ENCODE data around the gene MCCC2. TPM values are rescaled to one million over a fixed set of nuclear protein-coding genes. Genes with fewer than 3 reads are reported as not detected.
"Not testable (repeated sequence)": the region's sequence is repeated elsewhere in the genome, so short reads cannot be mapped to it uniquely, and the experiment has no call there.

The MCCC2 gene
- total RNA-seq, 1 donor from 2014 or later, result 19.8 TPM

GRCh38 chr5:71623221-71623794 lies 36.2 kb downstream of the MCCC2 start:
- peaks cover 4 to 23% (median 10%) of the 10 kb centered on the region in 3 donors for H3K36me3 ChIP-seq (ENCODE audit: control insufficient read depth in 3 of 3, insufficient read depth in 3 of 3, low read length in 3 of 3)
- H3K9me3 ChIP-seq (ENCODE audit: control insufficient read depth in 3 of 3, low read length in 3 of 3), result no peaks in the 10 kb centered on the region
- H3K4me3 ChIP-seq (ENCODE audit: low read length in 3 of 3), result no peak overlapping the region
- H3K9ac ChIP-seq (ENCODE audit: low read depth in 1 of 3, low read length in 3 of 3), result no peak overlapping the region
- no peak overlapping the region for H3K27ac ChIP-seq (ENCODE audit: low read depth, low read length)
- H3K27me3 ChIP-seq (ENCODE audit: control insufficient read depth in 3 of 3, insufficient read depth in 3 of 3, low read length in 3 of 3), result no peaks in the 10 kb centered on the region
- no peaks in the 10 kb centered on the region for H3K4me1 ChIP-seq (ENCODE audit: control insufficient read depth in 3 of 3, insufficient read depth in 3 of 3, low read length in 3 of 3)

DNA sequence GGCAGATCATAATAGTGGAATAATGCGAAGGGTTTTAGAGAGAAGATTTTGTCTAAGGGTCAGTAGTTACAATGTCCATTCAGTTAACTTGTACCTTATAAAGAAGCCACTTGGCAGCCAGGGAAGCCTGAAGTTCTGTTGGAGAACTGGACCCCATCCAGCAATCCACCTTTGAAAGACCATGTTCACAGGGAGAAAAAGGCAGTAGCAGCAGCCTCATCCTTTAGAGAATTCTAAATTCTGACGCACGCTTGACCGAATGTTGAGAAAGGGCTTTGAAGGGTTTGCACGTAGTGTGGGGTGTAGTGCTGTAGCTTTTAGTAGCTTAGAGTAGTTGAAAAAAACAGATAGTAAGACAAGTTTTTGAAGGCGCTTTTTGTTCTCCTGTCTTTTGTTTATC lies 42.8 kb downstream of the MCCC2 start:
- Histone ChIP-seq H3K9me3 (ENCODE audit: control insufficient read depth in 3 of 3, low read length in 3 of 3) (no peaks in the 10 kb centered on the region), H3K27ac (ENCODE audit: low read depth, low read length) (no peak overlapping the region)

DNA sequence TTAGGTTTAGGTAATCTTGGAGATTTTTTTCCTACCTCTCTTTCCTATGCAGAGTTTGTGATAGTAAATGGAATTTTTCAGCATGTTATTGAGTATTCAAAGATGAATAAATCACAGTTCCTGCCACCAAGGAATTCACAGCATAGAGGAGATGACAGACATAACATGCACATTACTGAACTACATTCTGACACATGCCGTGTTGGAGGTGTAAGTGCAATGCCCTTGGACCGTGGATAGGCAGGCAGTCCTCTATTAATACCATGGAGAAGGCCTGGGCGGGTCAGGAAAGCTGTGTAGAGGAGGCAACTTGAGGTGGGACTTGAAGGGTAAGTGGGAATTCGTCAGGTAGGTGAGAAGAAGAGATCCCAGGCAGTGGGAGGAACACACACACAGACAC lies 43.9 kb downstream of the MCCC2 start:
- peaks cover 3 to 34% (median 21%) of the 10 kb centered on the region in 3 donors for H3K36me3 ChIP-seq (ENCODE audit: control insufficient read depth in 3 of 3, insufficient read depth in 3 of 3, low read length in 3 of 3)
- no peak overlapping the region for H3K4me3 ChIP-seq (ENCODE audit: low read length in 3 of 3)
- no peak overlapping the region for H3K27ac ChIP-seq (ENCODE audit: low read depth, low read length)
- no peaks in the 10 kb centered on the region for H3K27me3 ChIP-seq (ENCODE audit: control insufficient read depth in 3 of 3, insufficient read depth in 3 of 3, low read length in 3 of 3)
- no peak overlapping the region for H3K9ac ChIP-seq (ENCODE audit: low read depth in 1 of 3, low read length in 3 of 3)
- no peaks in the 10 kb centered on the region for H3K9me3 ChIP-seq (ENCODE audit: control insufficient read depth in 3 of 3, low read length in 3 of 3)
- no peaks in the 10 kb centered on the region for H3K4me1 ChIP-seq (ENCODE audit: control insufficient read depth in 3 of 3, insufficient read depth in 3 of 3, low read length in 3 of 3)

More for the DNA sequence above, 42.8 kb downstream of the MCCC2 start:
- Histone ChIP-seq H3K4me1 (ENCODE audit: control insufficient read depth in 3 of 3, insufficient read depth in 3 of 3, low read length in 3 of 3) (no peaks in the 10 kb centered on the region), H3K4me3 (ENCODE audit: low read length in 3 of 3) (no peak overlapping the region), H3K9ac (ENCODE audit: low read depth in 1 of 3, low read length in 3 of 3) (no peak overlapping the region), H3K36me3 (ENCODE audit: control insufficient read depth in 3 of 3, insufficient read depth in 3 of 3, low read length in 3 of 3) (peaks cover 3 to 27% (median 18%) of the 10 kb centered on the region in 3 donors), H3K27me3 (ENCODE audit: control insufficient read depth in 3 of 3, insufficient read depth in 3 of 3, low read length in 3 of 3) (no peaks in the 10 kb centered on the region)

GRCh38 chr5:71632168-71632567 lies 45.0 kb downstream of the MCCC2 start:
- Histone ChIP-seq H3K9me3 (ENCODE audit: control insufficient read depth in 3 of 3, low read length in 3 of 3) (no peaks in the 10 kb centered on the region), H3K9ac (ENCODE audit: low read depth in 1 of 3, low read length in 3 of 3) (no peak overlapping the region), H3K4me1 (ENCODE audit: control insufficient read depth in 3 of 3, insufficient read depth in 3 of 3, low read length in 3 of 3) (no peaks in the 10 kb centered on the region), H3K27ac (ENCODE audit: low read depth, low read length) (no peak overlapping the region), H3K36me3 (ENCODE audit: control insufficient read depth in 3 of 3, insufficient read depth in 3 of 3, low read length in 3 of 3) (peaks cover 3 to 27% (median 23%) of the 10 kb centered on the region in 3 donors), H3K27me3 (ENCODE audit: control insufficient read depth in 3 of 3, insufficient read depth in 3 of 3, low read length in 3 of 3) (no peaks in the 10 kb centered on the region), H3K4me3 (ENCODE audit: low read length in 3 of 3) (no peak overlapping the region)

DNA sequence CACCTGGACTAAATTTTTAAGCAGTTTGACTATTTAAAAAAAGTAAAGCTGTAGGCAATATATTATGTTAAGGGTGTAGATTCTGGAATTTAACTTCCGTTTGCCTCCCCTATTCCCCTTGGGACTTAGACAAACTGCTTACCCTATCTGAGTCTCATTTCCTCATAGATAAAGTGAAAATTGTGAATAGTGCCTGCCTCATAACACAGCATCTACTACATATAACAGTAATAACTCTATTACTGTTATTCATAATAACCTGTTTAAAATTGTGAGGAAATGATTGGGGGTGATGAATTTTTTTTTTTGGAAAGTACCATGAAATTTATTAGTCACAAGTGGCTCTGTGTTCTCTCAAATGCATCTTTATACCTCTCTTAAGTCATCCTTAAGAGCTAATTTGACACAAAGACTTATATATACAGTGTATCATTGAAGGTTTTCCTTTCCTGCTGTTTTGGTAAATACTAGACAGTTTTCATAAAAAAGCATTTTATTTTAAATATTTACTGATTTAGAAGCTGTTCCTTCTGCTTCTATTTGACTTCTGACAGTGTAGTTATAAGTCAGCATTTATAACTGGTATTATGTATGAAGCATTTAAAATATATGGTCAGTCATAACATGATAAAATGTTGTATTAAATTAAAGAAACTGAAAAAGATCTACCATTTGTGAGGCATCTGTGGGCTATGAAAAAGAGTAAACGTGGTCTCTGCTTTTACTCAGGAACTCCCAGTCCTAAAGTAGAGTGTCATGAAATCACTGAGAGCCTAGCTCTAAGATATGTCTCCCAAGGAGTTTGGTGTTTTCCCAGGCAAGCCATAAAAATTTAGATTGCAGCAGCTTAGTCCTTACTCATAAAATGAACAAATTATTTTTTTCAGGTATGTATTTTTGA lies 46.4 kb downstream of the MCCC2 start:
- no peak overlapping the region for H3K4me3 ChIP-seq (ENCODE audit: low read length in 3 of 3)
- H3K9me3 ChIP-seq (ENCODE audit: control insufficient read depth in 3 of 3, low read length in 3 of 3), result no peaks in the 10 kb centered on the region
- H3K4me1 ChIP-seq (ENCODE audit: control insufficient read depth in 3 of 3, insufficient read depth in 3 of 3, low read length in 3 of 3), result no peaks in the 10 kb centered on the region
- H3K9ac ChIP-seq (ENCODE audit: low read depth in 1 of 3, low read length in 3 of 3), result no peak overlapping the region
- no peaks in the 10 kb centered on the region for H3K27me3 ChIP-seq (ENCODE audit: control insufficient read depth in 3 of 3, insufficient read depth in 3 of 3, low read length in 3 of 3)
- H3K27ac ChIP-seq (ENCODE audit: low read depth, low read length), result no peak overlapping the region
- peaks cover 3 to 32% (median 24%) of the 10 kb centered on the region in 3 donors for H3K36me3 ChIP-seq (ENCODE audit: control insufficient read depth in 3 of 3, insufficient read depth in 3 of 3, low read length in 3 of 3)

DNA sequence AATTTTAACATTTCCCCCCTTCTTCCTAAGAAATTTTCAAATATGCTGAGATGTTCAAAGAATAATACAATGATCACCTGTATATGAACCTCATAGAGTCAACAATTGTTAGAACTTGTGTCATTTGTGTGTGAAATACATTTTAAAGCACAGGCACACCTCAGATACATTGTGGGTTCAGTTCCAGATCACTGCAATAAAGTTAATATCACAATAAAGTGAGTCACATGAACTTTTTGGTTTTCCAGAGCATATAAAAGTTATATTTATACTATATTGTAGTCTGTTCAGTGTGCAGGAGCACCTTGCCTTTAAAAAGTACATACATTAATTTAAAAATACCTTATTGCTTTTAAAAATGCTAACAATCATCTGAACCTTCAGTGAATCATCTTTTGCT lies 50.0 kb downstream of the MCCC2 start:
- H3K4me3 ChIP-seq (ENCODE audit: low read length in 3 of 3), result no peak overlapping the region
- no peaks in the 10 kb centered on the region for H3K27me3 ChIP-seq (ENCODE audit: control insufficient read depth in 3 of 3, insufficient read depth in 3 of 3, low read length in 3 of 3)
- peaks cover 4 to 44% (median 30%) of the 10 kb centered on the region in 3 donors for H3K36me3 ChIP-seq (ENCODE audit: control insufficient read depth in 3 of 3, insufficient read depth in 3 of 3, low read length in 3 of 3)
- H3K9ac ChIP-seq (ENCODE audit: low read depth in 1 of 3, low read length in 3 of 3), result no peak overlapping the region
- H3K4me1 ChIP-seq (ENCODE audit: control insufficient read depth in 3 of 3, insufficient read depth in 3 of 3, low read length in 3 of 3), result no peaks in the 10 kb centered on the region
- no peak overlapping the region for H3K27ac ChIP-seq (ENCODE audit: low read depth, low read length)
- no peaks in the 10 kb centered on the region for H3K9me3 ChIP-seq (ENCODE audit: control insufficient read depth in 3 of 3, low read length in 3 of 3)

GRCh38 chr5:71640408-71640807 lies 53.3 kb downstream of the MCCC2 start:
- Histone ChIP-seq H3K9me3 (ENCODE audit: control insufficient read depth in 3 of 3, low read length in 3 of 3) (no peaks in the 10 kb centered on the region), H3K9ac (ENCODE audit: low read depth in 1 of 3, low read length in 3 of 3) (no peak overlapping the region), H3K27me3 (ENCODE audit: control insufficient read depth in 3 of 3, insufficient read depth in 3 of 3, low read length in 3 of 3) (no peaks in the 10 kb centered on the region), H3K27ac (ENCODE audit: low read depth, low read length) (no peak overlapping the region), H3K36me3 (ENCODE audit: control insufficient read depth in 3 of 3, insufficient read depth in 3 of 3, low read length in 3 of 3) (peaks cover 4 to 32% (median 11%) of the 10 kb centered on the region in 3 donors), H3K4me3 (ENCODE audit: low read length in 3 of 3) (no peak overlapping the region), H3K4me1 (ENCODE audit: control insufficient read depth in 3 of 3, insufficient read depth in 3 of 3, low read length in 3 of 3) (no peaks in the 10 kb centered on the region)

DNA sequence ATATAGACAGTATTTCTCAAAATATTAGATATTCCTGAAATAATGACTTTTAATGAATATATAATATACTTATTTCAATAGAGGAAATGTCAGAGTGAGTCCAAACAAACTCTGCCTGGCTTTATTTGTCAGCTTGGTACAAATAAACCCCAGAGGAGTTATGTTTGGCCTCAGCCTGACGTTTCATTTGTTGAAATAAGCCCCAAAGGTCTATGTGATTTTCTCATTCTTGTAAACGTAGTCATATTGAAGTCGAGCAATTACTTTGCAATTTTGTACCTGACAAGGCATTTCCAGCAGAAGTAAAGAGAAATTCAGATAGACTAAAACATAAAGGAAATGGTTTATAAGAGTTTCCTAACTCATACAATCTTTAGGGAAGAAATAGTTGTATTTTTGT lies 57.9 kb downstream of the MCCC2 start:
- Histone ChIP-seq H3K36me3 (ENCODE audit: control insufficient read depth in 3 of 3, insufficient read depth in 3 of 3, low read length in 3 of 3) (peaks cover 15 to 37% (median 21%) of the 10 kb centered on the region in 3 donors), H3K4me3 (ENCODE audit: low read length in 3 of 3) (no peak overlapping the region), H3K4me1 (ENCODE audit: control insufficient read depth in 3 of 3, insufficient read depth in 3 of 3, low read length in 3 of 3) (no peaks in the 10 kb centered on the region), H3K27ac (ENCODE audit: low read depth, low read length) (no peak overlapping the region), H3K9me3 (ENCODE audit: control insufficient read depth in 3 of 3, low read length in 3 of 3) (no peaks in the 10 kb centered on the region), H3K27me3 (ENCODE audit: control insufficient read depth in 3 of 3, insufficient read depth in 3 of 3, low read length in 3 of 3) (no peaks in the 10 kb centered on the region), H3K9ac (ENCODE audit: low read depth in 1 of 3, low read length in 3 of 3) (no peak overlapping the region)

GRCh38 chr5:71650940-71651339 lies 63.8 kb downstream of the MCCC2 start:
- not testable (repeated sequence) for H3K27ac ChIP-seq (ENCODE audit: low read depth, low read length); H3K4me3 ChIP-seq (ENCODE audit: low read length in 3 of 3); H3K9me3 ChIP-seq (ENCODE audit: control insufficient read depth in 3 of 3, low read length in 3 of 3); H3K9ac ChIP-seq (ENCODE audit: low read depth in 1 of 3, low read length in 3 of 3); H3K27me3 ChIP-seq (ENCODE audit: control insufficient read depth in 3 of 3, insufficient read depth in 3 of 3, low read length in 3 of 3); H3K4me1 ChIP-seq (ENCODE audit: control insufficient read depth in 3 of 3, insufficient read depth in 3 of 3, low read length in 3 of 3)
- H3K36me3 ChIP-seq (ENCODE audit: control insufficient read depth in 3 of 3, insufficient read depth in 3 of 3, low read length in 3 of 3), result peaks cover 24 to 41% (median 33%) of the 10 kb centered on the region in 3 donors

GRCh38 chr5:71651579-71651978 lies 64.4 kb downstream of the MCCC2 start:
- Histone ChIP-seq H3K27ac (ENCODE audit: low read depth, low read length) (no peak overlapping the region), H3K4me1 (ENCODE audit: control insufficient read depth in 3 of 3, insufficient read depth in 3 of 3, low read length in 3 of 3) (no peaks in the 10 kb centered on the region), H3K27me3 (ENCODE audit: control insufficient read depth in 3 of 3, insufficient read depth in 3 of 3, low read length in 3 of 3) (no peaks in the 10 kb centered on the region), H3K9me3 (ENCODE audit: control insufficient read depth in 3 of 3, low read length in 3 of 3) (no peaks in the 10 kb centered on the region), H3K9ac (ENCODE audit: low read depth in 1 of 3, low read length in 3 of 3) (no peak overlapping the region), H3K36me3 (ENCODE audit: control insufficient read depth in 3 of 3, insufficient read depth in 3 of 3, low read length in 3 of 3) (peaks cover 24 to 37% (median 32%) of the 10 kb centered on the region in 3 donors), H3K4me3 (ENCODE audit: low read length in 3 of 3) (no peak overlapping the region)

Data from skeletal muscle tissue (tissue), 4 donors.